Activated naive CD4-positive, alpha-beta T cell treated with anti-CD3 and anti-CD28 coated beads for 36 hours (primary cell): ENCODE data around the gene CGA. TPM values are rescaled to one million over a fixed set of nuclear protein-coding genes. Genes with fewer than 3 reads are reported as not detected.

Experiments
- CTCF ChIA-PET: fragments of 350-600 bp; sonication (Branson Sonifier 250); formaldehyde crosslinking; loops from one replicate; lab custom pipeline; 2021; ENCODE audit warnings: antibody characterized with exemption; lab: Charles Lee
- DNase-seq: peaks from one replicate; pipeline ENCODE4 v3.0.0-alpha.2; 2020
- H3K27ac Mint-ChIP-seq: one replicate; pipeline ENCODE4 v1.8.0; 2021; ENCODE audit warnings: mild to moderate bottlenecking, mixed read lengths
- H3K27me3 Mint-ChIP-seq: one replicate; pipeline ENCODE4 v1.8.0; 2021; ENCODE audit warnings: low read depth, mixed read lengths
- H3K36me3 Mint-ChIP-seq: one replicate; pipeline ENCODE4 v1.8.0; 2021; ENCODE audit warnings: low read depth, mixed read lengths
- H3K4me1 Mint-ChIP-seq: one replicate; pipeline ENCODE4 v1.8.0; 2021; ENCODE audit warnings: low read depth, mixed read lengths
- H3K4me3 Mint-ChIP-seq: one replicate; pipeline ENCODE4 v1.8.0; 2021; ENCODE audit warnings: mild to moderate bottlenecking, moderate library complexity, mixed read lengths
- H3K9me3 Mint-ChIP-seq: one replicate; pipeline ENCODE4 v1.8.0; 2021; ENCODE audit warnings: mixed read lengths
- intact Hi-C: fragments of 100-400 bp; cut with micrococcal nuclease; formaldehyde crosslinking; loops from one replicate; pipeline ENCODE4 v1.15.1; 2023
- total RNA-seq, 2 experiments: library from RNA; stranded (reverse); gene quantifications; one replicate each; pipeline ENCODE4 v1.2.3, GENCODE V29; 2021

Gene CGA
- total RNA-seq, 2 experiments from 2014 or later: not detected

DNA sequence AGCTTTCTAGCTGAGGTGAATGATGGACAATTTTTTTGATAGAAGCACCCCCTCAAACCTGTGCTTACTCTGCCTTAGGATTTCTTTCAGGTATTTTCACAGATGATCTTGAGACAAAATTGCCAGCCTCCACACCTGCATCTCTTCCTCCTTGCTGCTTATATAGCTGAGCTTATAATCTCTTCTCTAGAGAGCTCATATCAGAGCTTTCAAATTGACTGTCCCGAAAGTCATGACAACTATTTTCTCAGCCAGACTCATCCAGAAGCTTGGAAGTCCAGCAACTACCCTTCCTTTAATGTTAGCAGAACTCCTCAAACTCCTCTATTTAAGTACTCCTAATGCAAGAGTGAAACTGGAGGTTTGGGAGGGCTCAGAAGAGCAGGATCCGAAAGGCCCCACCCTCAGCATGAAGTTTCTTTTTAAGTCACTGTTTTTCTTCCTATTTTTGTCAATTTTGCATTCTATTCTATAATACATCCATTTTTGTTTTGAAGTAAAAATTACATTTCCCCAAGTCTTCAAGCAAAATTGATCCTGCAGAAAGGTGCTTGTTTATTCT lies 12.7 kb downstream of the CGA start:
- H3K36me3 Mint-ChIP-seq: no peaks in the 10 kb centered on the region
- DNase-seq: no peak
- H3K27ac Mint-ChIP-seq: no peak overlapping the region
- intact Hi-C loops: no loop called here
- H3K9me3 Mint-ChIP-seq: no peaks in the 10 kb centered on the region
- no peaks in the 10 kb centered on the region for H3K4me1 Mint-ChIP-seq
- no peak overlapping the region for H3K4me3 Mint-ChIP-seq
- H3K27me3 Mint-ChIP-seq: peaks cover 27% of the 10 kb centered on the region
- CTCF ChIA-PET: interaction anchor here (0.6 kb wide), 2 partner anchors 561 to 1410 kb away, joined by 4 to 7 read pairs; no protein-coding TSS in a partner anchor

DNA sequence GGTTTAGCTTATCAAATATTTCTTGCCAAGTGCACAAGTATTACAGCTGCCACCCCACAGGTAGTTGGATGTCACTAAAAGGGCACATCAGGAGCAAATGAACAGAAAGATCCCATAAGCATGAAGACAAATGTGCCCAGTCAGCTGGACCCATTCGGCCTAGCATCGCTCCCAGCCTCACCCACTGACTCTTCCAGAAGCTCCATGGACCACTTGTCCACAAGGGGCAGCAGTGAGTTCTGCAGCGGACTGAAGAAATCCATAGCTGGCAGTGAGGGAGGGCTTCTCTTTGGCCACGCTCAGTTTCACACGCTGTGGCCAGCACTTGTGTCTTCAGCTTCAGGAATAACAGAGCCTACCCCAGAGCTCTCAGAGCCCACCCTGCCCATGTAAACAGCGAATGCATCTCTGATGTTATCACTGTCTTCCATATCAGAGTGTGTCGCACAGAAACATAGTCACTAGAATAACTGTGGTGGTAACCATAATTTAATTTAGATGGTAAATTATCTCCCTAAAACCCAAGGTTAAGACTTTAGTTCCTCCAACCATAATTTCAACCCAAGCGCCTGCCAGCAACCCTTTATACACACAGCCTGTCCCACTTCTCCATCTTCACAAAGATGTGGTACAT lies 15.8 kb downstream of the CGA start:
- Mint-ChIP-seq H3K9me3 (no peaks in the 10 kb centered on the region), H3K4me3 (no peak overlapping the region), H3K36me3 (no peaks in the 10 kb centered on the region), H3K27ac (no peak overlapping the region), H3K27me3 (peaks cover 24% of the 10 kb centered on the region), H3K4me1 (no peaks in the 10 kb centered on the region)
- peak; percentile 69 for DNase-seq
- intact Hi-C loops: loop anchor here (10.0 kb wide), 1 partner anchor 156 kb away; no protein-coding TSS in a partner anchor
- CTCF ChIA-PET: interaction anchor here (0.5 to 4.1 kb wide), 23 partner anchors 9 to 833 kb away, joined by 3 to 46 read pairs (median 4); partner anchors contain the start of gene CGA

DNA sequence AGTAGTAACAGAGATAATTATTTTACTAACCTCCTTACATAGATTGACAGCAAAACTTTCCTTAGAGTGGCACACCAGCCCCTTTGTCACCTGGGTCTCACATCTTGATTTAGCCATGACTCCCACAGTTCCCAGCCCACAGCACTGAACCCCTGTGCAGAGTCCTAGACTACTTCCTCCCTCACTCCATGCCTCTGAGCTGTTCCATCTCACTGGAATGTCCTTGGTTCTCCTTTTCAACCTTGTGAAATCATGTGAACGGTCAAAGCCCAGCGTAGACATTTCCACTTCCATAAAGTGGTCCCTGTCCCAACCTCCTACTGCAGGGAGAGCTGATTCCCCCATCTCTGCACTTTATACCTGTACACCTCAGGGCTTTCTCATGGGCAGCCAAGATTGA lies 19.7 kb downstream of the CGA start:
- intact Hi-C loops: loop anchor here (10.0 kb wide), 1 partner anchor 160 kb away; no protein-coding TSS in a partner anchor
- Mint-ChIP-seq H3K27me3 (peaks cover 8% of the 10 kb centered on the region), H3K9me3 (no peaks in the 10 kb centered on the region), H3K4me3 (no peak overlapping the region), H3K36me3 (no peaks in the 10 kb centered on the region), H3K4me1 (no peaks in the 10 kb centered on the region), H3K27ac (no peak overlapping the region)
- DNase-seq: no peak
- CTCF ChIA-PET: interaction anchor here (1.1 to 1.8 kb wide), 2 partner anchors 8 to 318 kb away, joined by 3 to 4 read pairs; no protein-coding TSS in a partner anchor

DNA sequence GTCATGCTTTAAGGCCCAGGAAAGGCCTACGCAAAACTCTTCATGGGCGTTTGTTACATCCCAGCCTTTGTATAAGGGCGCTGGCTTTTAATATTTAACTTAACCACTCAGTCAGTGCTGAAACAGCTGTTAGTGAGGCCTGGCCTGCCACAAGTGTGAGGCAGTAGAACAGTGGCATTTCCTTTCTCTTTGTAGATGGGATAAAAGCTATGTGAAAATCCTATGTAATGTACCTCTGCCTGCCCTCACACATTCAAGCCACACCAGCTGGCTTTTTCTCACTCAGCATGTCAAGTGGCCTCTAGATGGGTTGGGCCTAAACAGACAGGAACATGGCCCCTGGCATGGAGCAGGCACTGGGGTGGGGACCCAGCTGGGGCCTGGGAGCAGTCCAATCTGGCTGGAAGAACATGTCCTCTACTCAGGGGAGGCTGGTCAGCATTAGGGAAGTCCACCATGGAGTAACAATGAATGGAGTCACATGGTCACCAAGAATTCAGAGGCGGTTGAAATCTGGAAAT lies 20.7 kb downstream of the CGA start:
- Mint-ChIP-seq H3K27ac (no peak overlapping the region), H3K4me1 (no peaks in the 10 kb centered on the region), H3K9me3 (no peaks in the 10 kb centered on the region), H3K36me3 (no peaks in the 10 kb centered on the region), H3K27me3 (peaks cover 8% of the 10 kb centered on the region), H3K4me3 (no peak overlapping the region)
- CTCF ChIA-PET: interaction anchor here (0.6 to 1.1 kb wide), 2 partner anchors 23 to 319 kb away, joined by 3 to 7 read pairs; no protein-coding TSS in a partner anchor
- no peak for DNase-seq
- intact Hi-C loops: loop anchor here (10.0 kb wide), 1 partner anchor 161 kb away; no protein-coding TSS in a partner anchor

DNA sequence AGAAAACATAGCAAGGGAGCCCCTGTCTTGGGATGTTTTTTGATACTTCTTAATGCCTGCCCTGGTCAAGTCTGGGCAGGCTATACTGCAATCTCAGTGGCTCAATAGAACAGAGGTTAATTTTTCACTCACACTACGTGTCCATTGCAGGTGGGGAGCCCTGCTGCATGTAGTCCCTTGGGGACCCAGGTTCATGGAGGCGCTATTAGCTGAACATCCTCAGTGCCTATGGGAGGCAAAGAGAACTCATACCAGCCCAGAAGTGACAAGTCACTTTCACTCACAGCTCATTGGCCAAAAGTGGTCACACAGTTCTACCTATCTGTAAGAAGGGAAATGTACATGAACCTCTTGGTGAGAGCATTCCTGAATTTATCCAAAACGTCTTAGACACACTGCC lies 23.2 kb downstream of the CGA start:
- DNase-seq: no peak
- no peaks in the 10 kb centered on the region for H3K9me3 Mint-ChIP-seq
- H3K4me1 Mint-ChIP-seq: no peaks in the 10 kb centered on the region
- no peak overlapping the region for H3K4me3 Mint-ChIP-seq
- H3K36me3 Mint-ChIP-seq: no peaks in the 10 kb centered on the region
- H3K27me3 Mint-ChIP-seq: peaks cover 7% of the 10 kb centered on the region
- CTCF ChIA-PET: interaction anchor here (1.2 kb wide), 1 partner anchor 10 kb away, joined by 3 read pairs; no protein-coding TSS in a partner anchor
- no peak overlapping the region for H3K27ac Mint-ChIP-seq
- intact Hi-C loops: loop anchor here (10.0 kb wide), 1 partner anchor 163 kb away; no protein-coding TSS in a partner anchor

DNA sequence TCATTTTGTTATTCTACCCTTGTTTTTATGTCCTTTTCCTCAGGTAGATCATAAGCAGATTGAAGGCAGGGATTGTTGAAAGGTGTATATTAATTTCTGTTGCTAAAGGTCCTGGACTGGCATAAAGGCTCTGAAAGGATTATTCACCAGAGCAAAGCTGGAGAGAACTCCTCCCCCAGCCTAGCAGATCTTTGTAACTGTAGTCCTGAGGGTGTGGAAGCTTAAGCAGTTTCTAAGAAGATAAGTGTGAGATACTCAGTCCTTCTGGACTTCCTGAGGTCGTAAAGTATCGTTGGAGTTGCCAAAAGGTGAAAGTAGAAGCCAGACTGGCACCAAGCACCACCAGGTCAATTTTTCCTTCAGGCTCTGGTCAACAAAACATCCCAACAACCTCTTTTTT lies 24.2 kb downstream of the CGA start:
- intact Hi-C loops: loop anchor here (10.0 kb wide), 1 partner anchor 164 kb away; no protein-coding TSS in a partner anchor
- no peaks in the 10 kb centered on the region for H3K4me1 Mint-ChIP-seq
- H3K36me3 Mint-ChIP-seq: no peaks in the 10 kb centered on the region
- CTCF ChIA-PET: interaction anchor here (0.6 to 1.7 kb wide), 2 partner anchors 8 to 1604 kb away, joined by 3 to 9 read pairs; no protein-coding TSS in a partner anchor
- no peak overlapping the region for H3K4me3 Mint-ChIP-seq
- peaks cover 7% of the 10 kb centered on the region for H3K27me3 Mint-ChIP-seq
- H3K27ac Mint-ChIP-seq: no peak overlapping the region
- no peaks in the 10 kb centered on the region for H3K9me3 Mint-ChIP-seq
- no peak for DNase-seq

DNA sequence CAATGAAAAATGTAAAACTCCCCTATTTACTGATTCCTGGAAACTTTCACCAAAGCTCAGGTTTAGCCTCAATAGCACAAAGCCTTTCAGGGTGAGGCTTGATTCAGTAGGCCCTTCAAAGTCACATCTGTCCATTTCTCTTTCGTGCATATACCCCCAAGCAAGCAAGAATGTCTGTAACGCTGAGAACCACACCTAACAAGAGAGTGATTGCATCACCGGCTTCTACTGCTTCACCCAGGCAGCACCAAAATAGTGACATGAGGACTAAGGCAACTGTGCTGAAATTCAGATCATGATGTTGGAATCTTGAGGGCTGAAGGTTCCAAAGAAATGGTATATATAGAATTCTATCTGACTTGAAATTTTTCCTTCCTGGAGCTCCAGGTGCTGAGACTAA lies 26.1 kb downstream of the CGA start:
- Mint-ChIP-seq H3K27ac (no peak overlapping the region), H3K9me3 (no peaks in the 10 kb centered on the region), H3K36me3 (no peaks in the 10 kb centered on the region), H3K4me1 (no peaks in the 10 kb centered on the region), H3K27me3 (peaks cover 7% of the 10 kb centered on the region), H3K4me3 (no peak overlapping the region)
- DNase-seq: no peak
- CTCF ChIA-PET: no interaction called here
- intact Hi-C loops: loop anchor here (5.0 kb wide), 1 partner anchor 194 kb away; no protein-coding TSS in a partner anchor

DNA sequence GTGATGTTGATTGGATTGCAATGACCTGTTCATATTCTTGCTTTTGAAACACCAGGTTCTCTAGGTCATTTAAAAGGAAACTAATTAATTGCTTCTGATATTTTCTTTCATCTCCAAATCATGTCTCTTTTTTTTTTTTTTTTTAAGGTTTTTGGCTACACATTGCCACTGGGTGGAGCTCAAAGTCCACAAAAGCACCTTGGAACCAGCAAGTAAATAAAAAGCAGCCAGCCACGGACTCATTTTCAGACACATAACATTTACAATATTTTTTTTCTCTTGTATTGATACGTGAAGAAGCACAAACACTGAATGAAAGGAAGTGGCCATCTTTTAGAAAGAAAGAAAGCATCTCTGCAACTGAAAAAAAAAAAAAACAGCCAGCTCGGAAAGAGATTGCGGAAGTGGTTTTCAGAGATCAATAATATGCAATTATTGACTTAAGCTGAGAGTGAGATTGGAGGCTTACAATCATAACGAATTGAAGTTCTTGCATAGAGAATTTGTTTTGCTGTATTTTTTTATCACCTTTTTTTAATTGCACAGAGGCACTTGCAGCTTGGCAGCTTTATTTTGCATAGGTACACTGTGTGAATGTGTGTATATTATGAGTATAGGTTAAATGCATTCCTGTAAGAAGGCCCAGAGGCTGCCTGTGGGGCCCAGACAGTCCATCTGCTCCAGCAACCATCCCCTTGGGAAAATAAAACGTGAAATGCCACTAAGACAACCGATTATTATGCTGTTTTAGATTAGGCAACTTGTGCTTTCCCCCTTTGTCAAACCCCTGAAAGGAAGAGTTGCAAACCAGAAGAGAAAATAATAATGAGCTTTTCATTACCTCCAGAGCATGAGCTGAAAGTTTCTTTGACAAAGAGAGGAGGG lies 28.2 kb downstream of the CGA start:
- no peak overlapping the region for H3K4me3 Mint-ChIP-seq
- intact Hi-C loops: loop anchor here (2.0 to 5.0 kb wide), 2 partner anchors 196 to 326 kb away; no protein-coding TSS in a partner anchor
- no peaks in the 10 kb centered on the region for H3K4me1 Mint-ChIP-seq

DNA sequence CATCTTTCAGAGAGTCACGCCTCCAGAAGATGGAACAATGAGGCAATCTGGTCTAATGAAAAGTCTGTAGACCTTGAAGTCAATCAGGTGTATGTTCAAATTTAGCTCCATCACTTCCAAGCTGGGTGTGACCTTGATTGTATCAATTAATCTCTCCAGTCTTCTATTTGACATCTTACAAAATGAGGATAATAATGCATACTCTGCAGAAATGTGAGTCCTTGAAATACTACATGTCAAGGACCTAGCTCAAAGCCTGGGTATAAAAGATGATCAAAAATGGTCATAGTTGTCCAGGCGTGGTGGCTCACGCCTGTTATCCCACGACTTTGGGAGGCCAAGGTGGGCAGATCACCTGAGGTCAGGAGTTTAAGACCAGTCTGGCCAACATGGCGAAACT lies 29.8 kb downstream of the CGA start:
- Mint-ChIP-seq H3K4me1 (no peaks in the 10 kb centered on the region), H3K9me3 (no peaks in the 10 kb centered on the region), H3K27ac (no peak overlapping the region), H3K36me3 (no peaks in the 10 kb centered on the region), H3K4me3 (no peak overlapping the region), H3K27me3 (peaks cover 5% of the 10 kb centered on the region)
- CTCF ChIA-PET: interaction anchor here (0.7 to 4.8 kb wide), 2 partner anchors 14 to 61 kb away, joined by 3 to 46 read pairs; no protein-coding TSS in a partner anchor
- no peak for DNase-seq
- intact Hi-C loops: loop anchor here (5.0 kb wide), 1 partner anchor 197 kb away; no protein-coding TSS in a partner anchor

More for the DNA sequence above, 28.2 kb downstream of the CGA start:
- CTCF ChIA-PET: interaction anchor here (0.6 to 4.8 kb wide), 19 partner anchors 9 to 1370 kb away, joined by 3 to 46 read pairs (median 3); partner anchors contain the start of genes CFAP206 and CGA
- H3K9me3 Mint-ChIP-seq: no peaks in the 10 kb centered on the region
- no peak overlapping the region for H3K27ac Mint-ChIP-seq
- peak; percentile 67 for DNase-seq
- peaks cover 8% of the 10 kb centered on the region for H3K27me3 Mint-ChIP-seq
- no peaks in the 10 kb centered on the region for H3K36me3 Mint-ChIP-seq

DNA sequence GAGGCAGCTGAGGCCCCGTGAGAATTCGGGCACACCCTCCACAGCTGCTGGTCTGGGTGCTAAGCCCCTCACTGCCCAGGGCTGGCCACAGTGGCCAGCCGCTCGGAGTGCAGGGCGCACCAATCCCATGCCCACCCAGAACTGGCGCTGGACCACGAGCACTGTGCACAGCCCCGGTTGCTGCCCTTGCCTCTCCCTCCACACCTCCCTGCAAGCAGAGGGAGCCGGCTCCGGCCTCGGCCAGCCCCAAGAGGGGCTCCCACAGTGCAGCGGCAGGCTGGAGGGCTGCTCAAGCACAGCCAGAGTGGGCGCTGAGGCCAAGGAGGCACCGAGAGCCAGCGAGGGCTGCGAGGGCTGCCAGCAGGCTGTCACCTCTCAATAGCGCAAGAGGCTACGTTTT lies 35.0 kb downstream of the CGA start:
- peaks cover 3% of the 10 kb centered on the region for H3K4me1 Mint-ChIP-seq
- peaks cover 1% of the 10 kb centered on the region for H3K27me3 Mint-ChIP-seq
- no peak overlapping the region for H3K27ac Mint-ChIP-seq
- no peak for DNase-seq
- CTCF ChIA-PET: interaction anchor here (1.3 kb wide), 1 partner anchor 19 kb away, joined by 3 read pairs; no protein-coding TSS in a partner anchor
- intact Hi-C loops: no loop called here
- no peaks in the 10 kb centered on the region for H3K36me3 Mint-ChIP-seq
- no peaks in the 10 kb centered on the region for H3K9me3 Mint-ChIP-seq
- H3K4me3 Mint-ChIP-seq: no peak overlapping the region

DNA sequence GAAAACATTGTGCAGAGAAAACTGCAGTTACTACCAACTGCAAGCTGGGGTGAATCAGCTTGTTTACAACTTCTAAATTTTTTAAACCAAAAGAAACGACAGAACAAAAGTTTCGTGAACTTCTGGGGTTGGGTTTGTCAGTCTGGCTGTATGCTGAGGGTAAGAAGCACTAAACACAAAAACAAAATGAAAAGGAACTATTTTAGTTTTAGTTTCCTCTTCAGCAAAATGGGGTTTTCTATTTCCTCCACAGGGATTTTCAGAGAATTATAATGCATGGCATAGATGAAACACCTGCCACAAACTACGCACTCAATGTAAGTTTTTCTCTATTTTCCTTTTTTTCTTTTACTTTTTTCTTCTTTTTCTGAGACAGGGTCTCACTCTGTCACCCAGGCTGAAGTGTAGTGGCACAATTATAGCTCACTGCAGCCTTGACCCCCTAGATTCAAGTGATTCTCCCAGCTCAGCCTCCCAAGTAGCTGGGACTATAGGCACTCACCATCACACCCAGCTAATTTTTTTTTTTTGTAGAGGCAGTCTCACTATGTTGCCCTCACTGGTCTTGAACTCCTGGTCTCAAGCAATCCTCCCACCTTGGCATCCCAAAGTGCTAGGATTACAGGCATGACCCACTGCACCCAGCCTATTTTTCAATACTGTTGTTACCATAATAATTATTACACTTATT lies 40.6 kb downstream of the CGA start:
- Mint-ChIP-seq H3K36me3 (no peaks in the 10 kb centered on the region), H3K9me3 (no peaks in the 10 kb centered on the region), H3K4me3 (no peak overlapping the region), H3K27ac (no peak overlapping the region), H3K4me1 (peaks cover 3% of the 10 kb centered on the region), H3K27me3 (no peaks in the 10 kb centered on the region)
- CTCF ChIA-PET: interaction anchor here (0.6 kb wide), 1 partner anchor 336 kb away, joined by 5 read pairs; no protein-coding TSS in a partner anchor
- DNase-seq: no peak
- intact Hi-C loops: no loop called here
